SH-SY5Y (cell line): ENCODE results near the gene RBPJ.

Experiments
- GATA2 ChIP-seq: IDR thresholded peaks from 2 replicates; pipeline ENCODE4 v1.6.1; 2011; ENCODE audit warnings: mild to moderate bottlenecking, low read depth, low read length
- GATA3 ChIP-seq: IDR thresholded peaks from 2 replicates; pipeline ENCODE4 v1.6.1; 2011; ENCODE audit warnings: low read depth, mild to moderate bottlenecking, low read length, moderate library complexity

DNA sequence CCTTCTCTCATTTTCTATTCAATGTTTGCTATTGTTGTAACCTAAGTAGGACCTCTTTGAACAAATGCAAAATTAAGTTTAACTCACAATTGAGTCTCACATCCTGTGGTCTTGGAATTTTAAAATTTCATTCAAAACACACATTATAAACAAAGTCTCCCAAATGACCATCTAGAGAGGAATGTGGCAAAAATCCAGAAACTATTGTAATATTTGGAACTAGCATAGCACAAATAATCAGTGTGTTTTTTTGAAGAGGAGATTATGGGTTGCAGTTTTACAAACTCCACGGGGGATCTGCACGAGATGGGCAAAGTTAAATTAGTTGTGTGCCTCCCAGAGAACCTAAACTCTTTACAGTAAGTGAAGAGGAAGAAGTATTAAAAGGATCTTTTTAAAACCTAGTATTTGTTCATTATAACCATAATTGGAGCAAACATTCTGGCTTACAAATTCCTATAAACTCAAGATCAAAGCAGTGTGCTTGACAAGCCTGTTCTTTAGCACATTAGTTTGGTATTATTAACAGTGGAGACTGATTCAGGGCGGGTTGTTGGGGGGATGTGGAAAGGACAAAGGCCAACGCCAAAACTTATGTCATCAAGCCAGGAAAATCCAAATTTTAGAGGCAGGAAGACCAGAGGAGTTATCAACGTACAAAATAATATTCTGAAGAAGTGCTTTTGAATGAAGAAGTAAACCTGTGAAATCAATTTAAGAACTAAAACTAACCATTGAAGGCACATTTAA is 22.4 kb upstream of the RBPJ start:
- no peak for TF ChIP-seq GATA3
- TF ChIP-seq GATA2: no peak
